GM23248 (cell line): Measurements from ENCODE around the gene MIB2.

Experiments used
- EZH2 ChIP-seq: fragments of 200-600 bp; sonication (generic); IDR thresholded peaks from 2 replicates; pipeline ENCODE4 v1.6.1; 2018; ENCODE audit warnings: antibody characterized with exemption, mild to moderate bottlenecking; ENCODE audit not compliant: insufficient read depth, poor library complexity, severe bottlenecking
- EZH2phosphoT487 ChIP-seq: fragments of 200-600 bp; sonication (generic); IDR thresholded peaks from 2 replicates; pipeline ENCODE4 v1.6.1; 2018; ENCODE audit warnings: antibody characterized with exemption, moderate library complexity, mild to moderate bottlenecking, low read depth; ENCODE audit not compliant: insufficient read depth

- TF ChIP-seq EZH2 (no peak), EZH2phosphoT487 (no peak)
These were observed 9.1 kb upstream of the MIB2 start for GRCh38 chr1:1606232-1606631.
